PC-3 (cell line): ENCODE data around the gene LIPA. TPM values are rescaled to one million over a fixed set of nuclear protein-coding genes. Genes with fewer than 3 reads are reported as not detected.

ENCODE experiments used
- ATAC-seq: fragments of 200-7000 bp; cut with Tn5 transposase; 2 replicates; pipeline ENCODE4 v1.9.1; 2020; ENCODE audit warnings: mild to moderate bottlenecking, moderate library complexity
- BruUV-seq: library from RNA; stranded (reverse); fragments of 400-500 nt; replicated peaks from 2 replicates; lab custom pipeline; 2021; lab: Mats Ljungman, UMichigan
- CTCF ChIA-PET: fragments of 300-600 bp; sonication (Branson Sonifier 250); formaldehyde crosslinking; loops from one replicate; lab custom pipeline; 2022; ENCODE audit warnings: antibody characterized with exemption; lab: Charles Lee
- POLR2A ChIA-PET: fragments of 300-600 bp; sonication (Branson Sonifier 250); formaldehyde crosslinking; loops from one replicate; lab custom pipeline; 2022; ENCODE audit warnings: antibody characterized with exemption; ENCODE audit not compliant: unreplicated experiment; lab: Charles Lee
- DNase-seq: peaks from one replicate; pipeline ENCODE4 v3.0.0-alpha.2; 2015
- H2AFZ ChIP-seq: fragments of 300-600 bp; sonication (generic); 2 replicates; pipeline ENCODE4 v1.6.0; 2016; ENCODE audit warnings: antibody characterized with exemption, low read length
- H3F3A ChIP-seq: fragments of 300-600 bp; sonication (generic); one replicate; pipeline ENCODE4 v1.6.0; 2017; ENCODE audit warnings: antibody characterized with exemption, low read length, control low read depth, mild to moderate bottlenecking; ENCODE audit not compliant: unreplicated experiment
- H3K27ac ChIP-seq: fragments of 300-600 bp; sonication (generic); 2 replicates; pipeline ENCODE4 v1.5.1; 2016; ENCODE audit warnings: mild to moderate bottlenecking, low read length
- H3K27me3 ChIP-seq: fragments of 300-600 bp; sonication (generic); 2 replicates; pipeline ENCODE4 v1.6.1; 2016; ENCODE audit warnings: low read length, mixed read lengths
- H3K36me3 ChIP-seq: fragments of 300-600 bp; sonication (generic); 2 replicates; pipeline ENCODE4 v1.6.1; 2016; ENCODE audit warnings: low read depth, mixed run types, low read length, mixed read lengths
- H3K4me1 ChIP-seq: fragments of 300-600 bp; sonication (generic); 2 replicates; pipeline ENCODE4 v1.5.1; 2016; ENCODE audit warnings: low read length; ENCODE audit not compliant: insufficient read depth
- H3K4me2 ChIP-seq: fragments of 300-600 bp; sonication (generic); 2 replicates; pipeline ENCODE4 v1.6.0; 2016; ENCODE audit warnings: low read length
- H3K4me3 ChIP-seq: fragments of 300-600 bp; sonication (generic); 2 replicates; pipeline ENCODE4 v1.5.1; 2016; ENCODE audit warnings: mild to moderate bottlenecking, low read length, mixed read lengths
- H3K79me2 ChIP-seq: fragments of 300-600 bp; sonication (generic); 2 replicates; pipeline ENCODE4 v1.6.1; 2017; ENCODE audit warnings: low read length, mixed read lengths
- H3K9ac ChIP-seq: fragments of 300-600 bp; sonication (generic); 2 replicates; pipeline ENCODE4 v1.6.0; 2016; ENCODE audit warnings: mild to moderate bottlenecking, low read length
- H3K9me2 ChIP-seq: fragments of 300-600 bp; sonication (generic); replicated peaks from 2 replicates; pipeline ENCODE4 v1.6.1; 2016; ENCODE audit warnings: mixed run types, low read length, mixed read lengths
- H3K9me3 ChIP-seq: fragments of 300-600 bp; sonication (generic); 2 replicates; pipeline ENCODE4 v1.6.1; 2016; ENCODE audit warnings: low read length, mixed read lengths
- H4K20me1 ChIP-seq: fragments of 300-600 bp; sonication (generic); 2 replicates; pipeline ENCODE4 v1.6.1; 2016; ENCODE audit warnings: low read length, mixed read lengths
- EZH2 ChIP-seq: fragments of 300-600 bp; sonication (generic); IDR thresholded peaks from one replicate; pipeline ENCODE4 v1.6.1; 2017; ENCODE audit warnings: antibody characterized with exemption, mild to moderate bottlenecking, low read length; ENCODE audit not compliant: unreplicated experiment
- EZH2phosphoT487 ChIP-seq: fragments of 300-600 bp; sonication (generic); IDR thresholded peaks from 2 replicates; pipeline ENCODE4 v1.6.1; 2018; ENCODE audit warnings: mild to moderate bottlenecking, antibody characterized with exemption, low read length, borderline replicate concordance
- intact Hi-C: fragments of 100-400 bp; cut with micrococcal nuclease; formaldehyde crosslinking; loops from 2 replicates; pipeline ENCODE4 v1.9.0; 2023
- total RNA-seq: library from RNA; depleted of rRNA; stranded (reverse); fragments of >200 nt; gene quantifications from 2 replicates; pipeline ENCODE4 v1.2.3, GENCODE V29; 2014
- TF ChIP-seq, protein P1 (sequence below): fragments of 300-600 bp; sonication (generic); conservative IDR thresholded peaks from 2 replicates; pipeline ENCODE4 v1.5.1; 2017; ENCODE audit warnings: antibody characterized with exemption, low read depth, mild to moderate bottlenecking, low read length

LIPA gene
- total RNA-seq, 1 experiment from 2014 or later = 55.7 TPM

GRCh38 chr10:89262086-89263051 is 10.8 kb upstream of the LIPA start:
- H3K9me2 ChIP-seq = no peaks in the 10 kb centered on the region
- H3K4me1 ChIP-seq = peaks cover 60% of the 10 kb centered on the region
- ChIA-PET POLR2A (interaction anchor here (0.6 kb wide), 4 partner anchors 20 to 272 kb away, joined by 3 to 5 read pairs (median 4); partner anchors contain the start of genes FAS and IFIT2), CTCF (no interaction called here)
- H3F3A ChIP-seq = peaks cover 12% of the 10 kb centered on the region
- DNase-seq (peak; percentile 96), ATAC-seq (peak; percentile 76)
- peak overlapping the region; percentile 99 for H3K27ac ChIP-seq
- H3K36me3 ChIP-seq = no peaks in the 10 kb centered on the region
- TSS peak; percentile 97 for BruUV-seq
- H3K27me3 ChIP-seq = no peaks in the 10 kb centered on the region
- intact Hi-C loops = loop anchor here (1.0 kb wide), 5 partner anchors 16 to 112 kb away; partner anchors contain the start of gene IFIT2
- H3K4me3 ChIP-seq = peak overlapping the region; percentile 40
- peak overlapping the region; percentile 75 for H3K4me2 ChIP-seq
- H4K20me1 ChIP-seq = no peaks in the 10 kb centered on the region
- H2AFZ ChIP-seq = no peak overlapping the region
- H3K79me2 ChIP-seq = peaks cover 8% of the 10 kb centered on the region; the same call in 1 of the 2 replicates
- TF ChIP-seq EZH2 (no peak), EZH2phosphoT487 (no peak)
- TF ChIP-seq, protein P1, sequence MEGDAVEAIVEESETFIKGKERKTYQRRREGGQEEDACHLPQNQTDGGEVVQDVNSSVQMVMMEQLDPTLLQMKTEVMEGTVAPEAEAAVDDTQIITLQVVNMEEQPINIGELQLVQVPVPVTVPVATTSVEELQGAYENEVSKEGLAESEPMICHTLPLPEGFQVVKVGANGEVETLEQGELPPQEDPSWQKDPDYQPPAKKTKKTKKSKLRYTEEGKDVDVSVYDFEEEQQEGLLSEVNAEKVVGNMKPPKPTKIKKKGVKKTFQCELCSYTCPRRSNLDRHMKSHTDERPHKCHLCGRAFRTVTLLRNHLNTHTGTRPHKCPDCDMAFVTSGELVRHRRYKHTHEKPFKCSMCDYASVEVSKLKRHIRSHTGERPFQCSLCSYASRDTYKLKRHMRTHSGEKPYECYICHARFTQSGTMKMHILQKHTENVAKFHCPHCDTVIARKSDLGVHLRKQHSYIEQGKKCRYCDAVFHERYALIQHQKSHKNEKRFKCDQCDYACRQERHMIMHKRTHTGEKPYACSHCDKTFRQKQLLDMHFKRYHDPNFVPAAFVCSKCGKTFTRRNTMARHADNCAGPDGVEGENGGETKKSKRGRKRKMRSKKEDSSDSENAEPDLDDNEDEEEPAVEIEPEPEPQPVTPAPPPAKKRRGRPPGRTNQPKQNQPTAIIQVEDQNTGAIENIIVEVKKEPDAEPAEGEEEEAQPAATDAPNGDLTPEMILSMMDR = no peak
- no peaks in the 10 kb centered on the region for H3K9me3 ChIP-seq
- H3K9ac ChIP-seq = peak overlapping the region; percentile 79

- intact Hi-C loops = loop anchor here (10.0 kb wide), 1 partner anchor 306 kb away; no protein-coding TSS in a partner anchor
- peaks cover 53% of the 10 kb centered on the region for H3K4me1 ChIP-seq
- H3K9ac ChIP-seq = no peak overlapping the region
- H3K4me2 ChIP-seq = peak overlapping the region; percentile 39; the same call in 1 of the 2 replicates
- H3K9me2 ChIP-seq = no peaks in the 10 kb centered on the region
- H3K9me3 ChIP-seq = no peaks in the 10 kb centered on the region
- peaks cover 8% of the 10 kb centered on the region; the same call in 1 of the 2 replicates for H3K79me2 ChIP-seq
- H3K27me3 ChIP-seq = no peaks in the 10 kb centered on the region
- no peak for TF ChIP-seq EZH2
- TF ChIP-seq, protein P1 = no peak
- no peak for TF ChIP-seq EZH2phosphoT487
- H3K27ac ChIP-seq = no peak overlapping the region
- DNase-seq (no peak), ATAC-seq (no peak)
- no TSS peak for BruUV-seq
- H3F3A ChIP-seq = peaks cover 12% of the 10 kb centered on the region
- H4K20me1 ChIP-seq = no peaks in the 10 kb centered on the region
- H2AFZ ChIP-seq = no peak overlapping the region
- CTCF ChIA-PET = no interaction called here
- H3K36me3 ChIP-seq = no peaks in the 10 kb centered on the region
- POLR2A ChIA-PET = no interaction called here
- H3K4me3 ChIP-seq = no peak overlapping the region
Measured at GRCh38 chr10:89258881-89259280, 7.3 kb upstream of the LIPA start.
